ENCODE measurements around the gene SLC16A13. TPM values are rescaled to one million over a fixed set of nuclear protein-coding genes. Genes with fewer than 3 reads are reported as not detected.

Gene SLC16A13
- total RNA-seq, 1 donor from 2014 or later: 11.1 TPM

GRCh38 chr17:7029096-7029495 is 6.7 kb upstream of the SLC16A13 start:
- no peak for DNase-seq (ENCODE audit: low read depth, low spot score)
- H3K9me3 Mint-ChIP-seq: no peaks in the 10 kb centered on the region
- peak overlapping the region; percentile 20 for H3K27ac Mint-ChIP-seq (ENCODE audit: unreplicated experiment)
- no peaks in the 10 kb centered on the region for H3K4me1 Mint-ChIP-seq
- no peak overlapping the region for H3K4me3 Mint-ChIP-seq
- no peak for TF ChIP-seq CTCF (conservative IDR thresholded peaks at IDR 0.05)
- H3K36me3 Mint-ChIP-seq (ENCODE audit: low read depth): no peaks in the 10 kb centered on the region
- peaks cover 23% of the 10 kb centered on the region for H3K27me3 Mint-ChIP-seq (ENCODE audit: low read depth)

GRCh38 chr17:7029659-7030058 is 6.2 kb upstream of the SLC16A13 start:
- H3K27ac Mint-ChIP-seq (ENCODE audit: unreplicated experiment): no peak overlapping the region
- H3K27me3 Mint-ChIP-seq (ENCODE audit: low read depth): peaks cover 18% of the 10 kb centered on the region
- H3K4me3 Mint-ChIP-seq: no peak overlapping the region
- H3K9me3 Mint-ChIP-seq: no peaks in the 10 kb centered on the region
- no peaks in the 10 kb centered on the region for H3K4me1 Mint-ChIP-seq
- no peak for TF ChIP-seq CTCF (conservative IDR thresholded peaks at IDR 0.05)
- H3K36me3 Mint-ChIP-seq (ENCODE audit: low read depth): no peaks in the 10 kb centered on the region
- DNase-seq (ENCODE audit: low read depth, low spot score): no peak

GRCh38 chr17:7034955-7035590 is 742 bp upstream of the SLC16A13 start:
- peak overlapping the region; percentile 67 for H3K27ac Mint-ChIP-seq (ENCODE audit: unreplicated experiment)
- peak overlapping the region; percentile 98 for H3K4me3 Mint-ChIP-seq
- H3K27me3 Mint-ChIP-seq (ENCODE audit: low read depth): peaks cover 17% of the 10 kb centered on the region
- H3K36me3 Mint-ChIP-seq (ENCODE audit: low read depth): no peaks in the 10 kb centered on the region
- no peak for TF ChIP-seq CTCF (conservative IDR thresholded peaks at IDR 0.05)
- peaks cover 32% of the 10 kb centered on the region for H3K4me1 Mint-ChIP-seq
- DNase-seq (ENCODE audit: low read depth, low spot score): no peak
- no peaks in the 10 kb centered on the region for H3K9me3 Mint-ChIP-seq

GRCh38 chr17:7038025-7038862 is 2.4 kb downstream of the SLC16A13 start:
- DNase-seq (ENCODE audit: low read depth, low spot score): no peak
- Mint-ChIP-seq H3K4me3 (peak overlapping the region; percentile 77), H3K27me3 (ENCODE audit: low read depth) (peaks cover 44% of the 10 kb centered on the region), H3K4me1 (peaks cover 46% of the 10 kb centered on the region), H3K9me3 (no peaks in the 10 kb centered on the region), H3K27ac (ENCODE audit: unreplicated experiment) (no peak overlapping the region), H3K36me3 (ENCODE audit: low read depth) (no peaks in the 10 kb centered on the region)
- peak; percentile 22 for TF ChIP-seq CTCF (conservative IDR thresholded peaks at IDR 0.05)

- TF ChIP-seq CTCF (conservative IDR thresholded peaks at IDR 0.05): no peak
Measured at GRCh38 chr17:7039832-7040231, 4.0 kb downstream of the SLC16A13 start.

More at GRCh38 chr17:7039832-7040231, 4.0 kb downstream of the SLC16A13 start:
- Mint-ChIP-seq H3K4me1 (peaks cover 46% of the 10 kb centered on the region), H3K27me3 (ENCODE audit: low read depth) (peaks cover 58% of the 10 kb centered on the region), H3K4me3 (peak overlapping the region; percentile 71), H3K9me3 (no peaks in the 10 kb centered on the region), H3K27ac (ENCODE audit: unreplicated experiment) (no peak overlapping the region), H3K36me3 (ENCODE audit: low read depth) (no peaks in the 10 kb centered on the region)
- no peak for DNase-seq (ENCODE audit: low read depth, low spot score)
